ENCODE data around the gene SYK. TPM values are rescaled to one million over a fixed set of nuclear protein-coding genes. Genes with fewer than 3 reads are reported as not detected.

SYK gene
- total RNA-seq, 1 experiment from 2014 or later: 11.8 TPM

DNA sequence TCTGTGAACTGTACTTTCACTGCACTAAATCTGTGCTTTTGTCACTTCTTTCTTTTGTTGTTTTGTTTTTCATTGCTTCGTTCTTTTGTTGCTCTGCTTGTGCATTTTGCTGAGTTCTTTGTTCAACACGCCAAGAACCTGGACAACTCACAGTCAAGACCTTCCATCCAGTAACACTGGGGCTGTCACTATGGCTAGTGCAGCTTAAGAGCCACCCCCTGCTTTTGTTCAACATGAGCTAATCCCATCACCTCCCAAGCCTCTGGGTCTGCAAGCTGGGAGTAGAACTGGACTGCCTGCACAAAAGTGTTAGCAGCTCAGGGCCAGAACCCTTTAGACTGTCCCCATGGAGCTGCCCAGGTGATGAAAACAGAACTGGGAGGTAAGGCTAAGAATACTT, 143.7 kb downstream of the SYK start:
- no peak for DNase-seq (ENCODE audit: low read depth)
- in situ Hi-C loops (cut with HindIII; ENCODE audit: low pct_unique_long_range_greater_than_20kb, low sequenced_read_pairs): no loop called here

GRCh38 chr9:90946982-90947381, 145.4 kb downstream of the SYK start:
- in situ Hi-C loops (cut with HindIII; ENCODE audit: low pct_unique_long_range_greater_than_20kb, low sequenced_read_pairs): no loop called here
- DNase-seq (ENCODE audit: low read depth): no peak

Other genes starting within 250 kb of the SYK start
- 4.7 and 8.6 TPM in 2 replicates for gene DIRAS2, start 159.0 kb upstream of the SYK start, total RNA-seq (2014; rRNA removed; shearing (Covaris generic); ENCODE audit: low replicate concordance)

Measured in Caki2 (cell line).